HG02981 (cell line): ENCODE results near the gene TCERG1.

Source experiments
- ATAC-seq: cut with Tn5 transposase; IDR thresholded peaks from one replicate; pipeline ENCODE4 v1.9.1; 2021; ENCODE audit warnings: mild to moderate bottlenecking, moderate library complexity; ENCODE audit not compliant: unreplicated experiment

TCERG1 gene

GRCh38 chr5:146446861-146447733 lies at the start of gene TCERG1:
TCERG1 (plus strand) TSS chr5:146447333; CDS start chr5:146447350, 17 bp downstream.
- ATAC-seq: peak; percentile 93

- ATAC-seq: no peak
Observed at GRCh38 chr5:146398826-146399225, 48.3 kb upstream of the TCERG1 start.

GRCh38 chr5:146399481-146399880 lies 47.7 kb upstream of the TCERG1 start:
- ATAC-seq: no peak

- no peak for ATAC-seq
Observed at GRCh38 chr5:146400201-146400600, 46.9 kb upstream of the TCERG1 start.

GRCh38 chr5:146401021-146401420 lies 46.1 kb upstream of the TCERG1 start:
- ATAC-seq: no peak

GRCh38 chr5:146402949-146403348 lies 44.2 kb upstream of the TCERG1 start:
- ATAC-seq: no peak

- ATAC-seq: no peak
Observed at GRCh38 chr5:146409054-146409671, 38.0 kb upstream of the TCERG1 start.

GRCh38 chr5:146410272-146410671 lies 36.9 kb upstream of the TCERG1 start:
- no peak for ATAC-seq

GRCh38 chr5:146419696-146420095 lies 27.4 kb upstream of the TCERG1 start:
- no peak for ATAC-seq

- no peak for ATAC-seq
Observed at GRCh38 chr5:146425023-146425422, 22.1 kb upstream of the TCERG1 start.

GRCh38 chr5:146426305-146426704 lies 20.8 kb upstream of the TCERG1 start:
- no peak for ATAC-seq

GRCh38 chr5:146426853-146427618 lies 20.1 kb upstream of the TCERG1 start:
- ATAC-seq: peak; percentile 57

- ATAC-seq: no peak
Observed at GRCh38 chr5:146427619-146427997, 19.5 kb upstream of the TCERG1 start.

- ATAC-seq: no peak
Observed at GRCh38 chr5:146428658-146429057, 18.5 kb upstream of the TCERG1 start.

GRCh38 chr5:146440353-146440752 lies 6.8 kb upstream of the TCERG1 start:
- ATAC-seq: no peak

- ATAC-seq: no peak
Observed at GRCh38 chr5:146440870-146441495, 6.2 kb upstream of the TCERG1 start.

- ATAC-seq: no peak
Observed at GRCh38 chr5:146441896-146442295, 5.2 kb upstream of the TCERG1 start.

GRCh38 chr5:146447734-146448380 lies 724 bp downstream of the TCERG1 start:
- ATAC-seq: peak; percentile 23

GRCh38 chr5:146448783-146449519 lies 1.8 kb downstream of the TCERG1 start:
- no peak for ATAC-seq

- no peak for ATAC-seq
Observed at GRCh38 chr5:146450002-146450401, 2.9 kb downstream of the TCERG1 start.
